Measurements from ENCODE around the gene NMT2.
A peak's percentile ranks its signal among the peaks of the same experiment; 100 is the strongest.

Gene NMT2

DNA sequence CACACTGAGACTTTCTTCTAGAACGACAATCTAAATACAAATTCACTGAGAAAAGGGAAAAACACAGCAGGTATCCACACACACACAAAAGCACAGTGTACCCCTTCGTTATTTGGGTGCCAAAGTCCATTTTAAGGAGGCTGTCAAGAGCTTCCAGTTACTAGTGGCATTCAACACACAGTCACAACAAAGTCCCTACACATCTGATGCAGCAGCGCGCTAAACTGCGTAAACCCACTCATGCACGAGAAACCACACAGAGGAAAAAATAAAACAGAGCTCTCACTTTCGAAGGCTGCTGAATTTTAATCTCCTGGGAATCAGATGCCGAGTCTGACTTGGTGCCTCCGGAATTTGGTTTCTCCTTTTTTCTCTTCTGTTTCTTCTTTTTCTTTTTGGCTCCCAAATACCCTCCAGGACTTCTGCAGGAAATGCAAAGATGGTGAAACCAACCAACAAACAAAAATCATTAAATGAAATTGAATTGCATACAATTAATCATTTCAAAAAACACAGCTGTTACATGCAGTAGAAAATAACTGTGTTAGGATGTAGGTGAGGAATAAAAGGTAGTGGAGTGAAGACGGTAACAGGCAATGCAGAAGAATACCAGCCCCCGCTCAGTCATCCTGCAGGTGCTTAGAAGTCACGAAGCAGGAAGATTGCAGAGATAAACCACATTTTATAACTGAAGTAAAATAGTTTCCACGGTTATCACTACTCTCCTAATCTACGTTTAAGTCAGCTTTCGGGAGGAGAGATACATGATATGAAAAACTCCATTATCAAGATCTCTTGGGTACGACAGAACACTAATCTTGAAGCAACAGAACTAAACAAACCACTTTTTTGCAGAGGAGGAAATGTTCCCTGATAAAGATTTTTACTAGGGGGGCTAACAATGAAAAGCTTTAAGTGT, 27.1 kb downstream of the NMT2 start:
- DNase-seq (ENCODE audit: low read depth in 2 of 2), result no peak

DNA sequence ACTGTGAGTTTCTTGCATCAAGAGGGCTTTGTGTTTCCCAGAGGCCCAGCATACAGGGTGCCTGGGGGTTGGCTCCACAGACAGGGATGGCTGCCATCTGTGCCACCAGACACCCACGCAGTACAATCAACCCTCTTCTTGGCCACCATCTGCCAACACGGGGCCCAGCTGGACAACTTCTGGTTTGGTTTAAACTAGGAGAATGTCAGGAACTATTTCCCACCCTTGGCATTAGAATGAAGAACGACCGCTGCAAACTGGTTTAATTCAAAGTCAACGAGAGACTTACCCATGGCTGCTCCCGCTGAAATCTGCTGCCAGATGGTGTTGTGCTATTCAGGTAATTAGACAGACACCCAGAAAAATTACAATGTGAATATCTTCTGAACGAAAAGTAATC, 27.8 kb downstream of the NMT2 start:
- DNase-seq (ENCODE audit: low read depth in 2 of 2), result no peak

DNA sequence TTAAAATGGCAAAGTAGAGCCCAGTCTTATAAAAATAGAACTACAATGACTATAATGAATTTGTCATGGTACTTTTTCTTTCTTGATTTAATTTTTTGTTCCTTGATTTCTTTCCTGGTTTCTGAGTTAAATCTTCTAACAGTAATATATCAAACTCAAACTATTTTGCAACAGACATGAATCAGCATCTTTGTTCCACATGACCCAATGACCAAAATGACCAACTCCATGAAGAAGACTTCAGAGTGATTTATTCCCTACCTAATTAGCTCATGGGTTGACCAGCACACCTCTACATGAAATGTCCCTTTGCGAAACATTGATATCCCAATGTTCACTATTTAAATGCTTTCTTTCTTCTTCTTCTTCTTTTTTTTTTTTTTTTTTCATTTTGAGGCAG, 30.9 kb downstream of the NMT2 start:
- DNase-seq (ENCODE audit: low read depth in 2 of 2), result no peak

DNA sequence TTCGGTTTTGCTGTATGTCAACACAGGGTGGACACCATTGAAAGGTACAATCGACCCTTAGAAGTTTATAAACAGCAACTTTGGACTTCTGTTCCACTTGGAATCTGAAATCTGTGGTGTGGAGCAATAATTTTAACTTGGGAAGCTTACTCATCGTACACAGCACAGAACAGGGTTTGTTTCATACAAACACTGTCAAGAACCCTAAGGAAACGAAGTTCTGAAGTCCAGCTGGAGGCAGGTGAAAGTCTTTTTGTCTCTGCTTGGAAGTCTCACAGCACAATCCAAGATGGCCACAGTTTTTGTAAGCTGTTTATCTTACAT, 31.5 kb downstream of the NMT2 start:
- DNase-seq (ENCODE audit: low read depth in 2 of 2), result no peak

DNA sequence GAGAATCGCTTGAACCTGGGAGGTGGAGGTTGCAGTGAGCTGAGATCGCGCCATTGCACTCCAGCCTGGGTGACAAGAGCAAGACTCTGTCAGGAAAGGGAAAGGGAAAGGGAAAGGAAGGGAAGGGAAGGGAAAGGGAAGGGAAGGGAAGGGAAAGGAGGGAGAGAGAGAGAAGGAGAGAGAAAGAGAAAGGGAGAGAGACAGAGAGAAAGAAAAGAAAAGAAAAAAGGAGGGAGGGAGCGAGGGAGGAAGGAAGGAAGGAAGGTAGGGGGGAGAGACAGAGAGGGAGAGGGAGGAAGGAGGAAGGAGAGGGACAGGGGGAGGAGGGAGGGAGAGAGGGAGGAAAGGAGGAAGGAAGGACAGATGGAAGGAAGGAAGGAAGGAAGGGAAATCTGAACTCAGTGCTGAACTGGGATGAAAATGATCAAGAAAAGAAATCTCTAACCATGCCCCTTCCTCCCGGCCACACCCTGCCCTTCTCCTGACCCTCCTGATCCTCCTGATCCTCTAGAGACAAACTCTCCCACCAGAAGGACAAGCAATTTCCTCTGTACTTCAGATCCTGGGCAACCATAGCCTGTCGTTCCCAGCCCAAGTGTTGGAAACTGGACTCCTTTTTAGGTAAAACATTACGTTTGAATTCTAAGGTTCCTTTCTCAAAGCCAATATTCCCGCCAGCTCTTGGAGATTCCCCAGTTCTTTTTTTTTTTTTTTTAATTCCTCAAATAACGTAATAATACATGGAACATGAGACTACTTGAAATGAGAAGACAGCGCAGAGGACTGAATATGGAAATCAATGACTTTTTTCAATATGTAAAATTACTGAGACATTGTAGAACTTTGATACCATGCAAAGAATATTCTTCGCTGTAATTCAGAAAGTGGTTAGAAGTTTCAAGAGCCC, 32.1 kb downstream of the NMT2 start:
- DNase-seq (ENCODE audit: low read depth in 2 of 2), result no peak

DNA sequence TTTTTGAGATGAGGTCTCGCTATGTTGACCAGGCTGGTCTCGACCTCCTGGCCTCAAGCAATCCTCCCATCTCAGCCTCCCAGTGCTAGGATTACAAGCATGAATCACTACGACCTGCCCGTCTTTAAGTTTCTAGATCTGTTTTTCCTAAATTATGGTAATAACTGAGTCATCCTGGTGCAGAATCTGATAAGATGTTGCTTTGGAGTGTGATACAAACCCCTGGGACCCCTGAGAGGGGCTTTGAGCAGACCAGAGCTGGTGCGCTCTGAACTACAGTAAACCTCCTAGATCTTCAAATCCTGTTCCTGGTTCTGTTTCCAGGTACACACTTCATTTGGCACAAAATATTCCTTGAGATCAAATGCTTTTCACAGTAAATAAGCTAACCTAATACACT, 37.2 kb downstream of the NMT2 start:
- DNase-seq (ENCODE audit: low read depth in 2 of 2), result no peak

DNA sequence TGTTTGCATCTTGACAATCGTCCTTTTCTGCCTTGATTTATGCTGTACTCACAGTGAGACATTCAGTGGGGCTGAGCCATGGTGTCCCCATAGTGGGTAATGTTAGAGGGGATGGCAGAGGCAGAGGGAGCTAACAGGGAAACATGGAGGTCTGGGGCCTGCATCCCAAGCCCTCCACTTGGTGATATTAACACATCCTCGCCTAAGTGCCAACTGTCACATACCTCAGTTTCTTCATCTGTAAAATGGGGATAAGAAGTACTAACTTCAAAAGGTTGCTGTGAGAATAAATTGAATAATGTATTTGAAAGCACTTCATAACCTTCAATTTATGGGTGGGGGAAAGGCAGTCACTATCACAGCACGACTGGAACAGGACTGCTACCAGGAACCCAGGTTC, 43.6 kb downstream of the NMT2 start:
- DNase-seq (ENCODE audit: low read depth in 2 of 2), result no peak

DNA sequence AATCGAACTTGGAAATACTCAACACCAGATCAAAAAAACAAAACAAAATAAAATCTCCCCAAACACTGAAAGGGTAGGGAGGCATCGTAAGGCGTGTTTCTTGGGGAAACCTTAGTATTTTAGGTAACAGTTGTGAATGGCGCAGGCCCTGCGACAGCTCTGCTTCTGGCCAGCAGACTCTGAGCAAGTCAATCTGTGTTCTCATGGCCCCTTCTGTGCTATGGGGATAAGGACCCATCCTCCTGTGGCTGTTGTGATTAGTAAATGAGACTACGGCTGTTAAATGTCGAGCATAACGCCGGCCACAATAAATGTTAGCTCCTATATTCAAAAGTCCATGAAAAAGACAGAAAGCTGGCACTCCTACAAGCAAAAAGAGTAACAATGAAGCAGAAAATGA, 44.3 kb downstream of the NMT2 start:
- DNase-seq (ENCODE audit: low read depth in 2 of 2), result no peak

DNA sequence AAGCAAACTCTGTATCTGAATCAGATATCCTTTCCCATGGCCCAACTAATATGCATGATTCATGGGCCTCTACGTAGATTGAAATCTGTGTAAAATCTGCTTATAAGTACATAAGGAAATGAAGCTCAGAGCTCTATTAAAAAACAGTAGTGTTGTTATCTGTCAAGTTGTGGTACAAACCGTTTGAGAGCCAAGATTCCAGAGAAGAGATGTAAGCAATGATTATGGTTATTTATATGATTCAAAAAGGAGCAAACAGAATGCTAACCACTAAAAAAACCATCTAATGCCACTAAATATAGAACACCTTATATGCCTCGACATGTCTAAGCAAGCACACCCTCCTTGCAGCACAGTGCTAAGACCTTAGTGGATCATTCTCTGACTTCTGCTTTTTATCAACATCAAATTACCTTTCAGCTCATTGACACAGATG, 44.7 kb downstream of the NMT2 start:
- no peak for DNase-seq (ENCODE audit: low read depth in 2 of 2)

DNA sequence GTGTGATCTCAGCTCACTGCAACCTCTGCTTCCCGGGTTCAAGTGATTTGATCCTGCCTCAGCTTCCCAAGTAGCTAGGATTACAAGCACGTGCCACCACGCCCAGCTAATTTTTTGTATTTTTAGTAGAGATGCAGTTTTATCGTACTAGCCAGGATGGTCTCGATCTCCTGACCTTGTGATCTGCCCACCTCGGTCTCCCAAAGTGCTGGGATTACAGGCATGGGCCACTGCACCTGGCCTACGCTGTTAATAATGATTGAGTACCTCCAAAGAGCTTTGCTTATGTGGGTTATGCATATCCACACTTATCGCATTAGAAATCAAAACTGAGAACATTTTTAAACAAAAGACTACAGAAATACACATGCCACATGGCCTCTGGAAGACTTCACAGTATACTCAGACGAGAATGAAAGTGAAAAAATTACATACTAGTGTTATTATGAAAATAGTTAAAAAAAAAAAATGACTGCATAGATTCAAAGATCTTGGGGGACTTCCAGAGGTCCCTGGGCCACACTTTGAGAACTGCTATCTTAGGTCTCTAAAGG, 45.9 kb downstream of the NMT2 start:
- no peak for DNase-seq (ENCODE audit: low read depth in 2 of 2)

DNA sequence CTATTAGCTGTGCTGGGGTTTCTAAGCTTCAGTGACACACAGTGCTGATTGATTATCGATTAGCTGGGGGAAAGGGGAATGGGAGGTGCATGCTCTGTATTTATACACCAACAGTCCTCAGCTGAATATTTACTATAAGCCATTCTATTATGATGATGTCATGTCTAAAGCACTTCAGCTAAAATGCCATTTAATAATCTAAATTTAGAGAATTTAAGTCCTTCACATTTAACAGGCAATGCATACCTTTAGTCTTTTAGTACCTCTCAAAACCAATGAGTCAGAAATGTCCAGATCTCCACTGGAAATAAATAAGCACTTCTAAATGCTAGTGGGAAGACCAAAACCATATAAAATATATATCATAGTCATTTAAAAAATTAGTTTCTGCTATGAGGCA, 46.8 kb downstream of the NMT2 start:
- DNase-seq (ENCODE audit: low read depth in 2 of 2), result no peak

DNA sequence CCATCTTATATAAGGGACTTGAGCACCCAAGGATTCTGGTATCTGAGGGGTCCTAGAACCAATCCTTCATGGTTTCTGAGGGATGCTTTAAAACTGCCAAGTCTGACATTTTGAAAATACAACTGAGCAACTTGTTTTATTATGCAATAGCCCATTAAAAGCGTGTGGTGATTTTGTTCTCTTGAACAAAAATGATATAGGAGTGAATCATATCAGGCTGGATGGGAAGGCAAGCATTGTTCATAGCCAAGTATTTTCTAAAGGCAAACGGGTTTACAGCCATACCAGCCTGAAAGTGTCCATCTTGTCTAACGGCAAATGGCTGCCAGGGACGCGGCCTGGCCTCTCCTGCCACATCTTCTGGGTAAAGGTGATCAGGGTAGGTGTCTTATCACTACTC, 48.0 kb downstream of the NMT2 start:
- no peak for DNase-seq (ENCODE audit: low read depth in 2 of 2)

DNA sequence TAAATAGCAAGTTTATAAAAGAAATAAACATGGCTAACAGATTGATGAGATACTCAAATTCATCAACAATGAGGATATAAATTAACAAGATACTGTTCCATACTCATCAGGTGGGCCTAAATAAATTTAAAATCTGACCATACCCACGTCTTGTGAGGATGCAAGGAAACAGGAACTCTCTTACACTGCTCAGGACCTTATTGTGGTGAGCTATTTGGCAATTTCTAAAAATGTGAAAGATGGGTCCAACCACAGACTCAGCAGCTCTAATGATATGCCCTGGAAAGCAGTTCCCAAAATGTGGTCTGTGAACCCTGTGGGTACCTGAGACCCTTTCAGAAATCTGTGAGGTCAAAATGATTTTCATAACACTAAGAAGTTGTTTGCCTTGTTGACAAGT, 49.9 kb downstream of the NMT2 start:
- no peak for DNase-seq (ENCODE audit: low read depth in 2 of 2)

DNA sequence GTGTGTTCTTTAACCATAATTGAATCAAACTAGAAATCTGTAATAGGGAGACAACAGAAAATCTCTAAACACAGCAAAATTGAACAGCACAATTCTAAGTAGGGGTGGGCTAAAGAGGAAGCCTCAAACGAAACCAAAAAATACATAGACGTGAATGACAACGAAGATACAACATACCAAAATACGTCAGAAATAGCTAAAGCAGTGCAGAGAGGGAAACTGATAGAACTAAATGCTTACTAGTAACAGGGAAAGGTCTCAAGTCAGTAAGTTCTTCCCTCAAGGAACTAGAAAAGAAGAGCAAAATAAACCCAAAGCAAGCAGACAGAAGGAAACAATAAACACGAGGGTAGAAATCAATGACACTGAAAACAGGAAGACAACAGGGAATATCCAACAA, 52.3 kb downstream of the NMT2 start:
- DNase-seq (ENCODE audit: low read depth in 2 of 2), result no peak

DNA sequence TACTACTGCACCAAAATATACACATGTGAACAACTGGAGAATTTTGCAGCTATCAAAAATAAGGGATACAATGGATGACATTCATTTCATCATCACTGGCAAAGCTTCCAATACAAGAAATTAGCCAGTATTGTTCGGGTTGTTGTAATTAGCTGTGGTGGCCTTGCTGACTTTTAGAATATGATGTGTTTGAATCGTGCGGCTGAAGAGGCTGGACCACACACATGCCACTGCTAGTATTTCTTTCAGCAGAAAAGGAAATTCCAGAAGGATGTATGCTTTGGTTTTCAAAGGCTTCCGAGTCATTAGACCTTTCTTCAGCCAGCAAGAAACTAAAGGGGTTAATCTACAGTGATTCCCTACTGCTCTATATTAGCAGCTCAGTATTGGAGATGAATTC, 54.7 kb downstream of the NMT2 start:
- no peak for DNase-seq (ENCODE audit: low read depth in 2 of 2)

DNA sequence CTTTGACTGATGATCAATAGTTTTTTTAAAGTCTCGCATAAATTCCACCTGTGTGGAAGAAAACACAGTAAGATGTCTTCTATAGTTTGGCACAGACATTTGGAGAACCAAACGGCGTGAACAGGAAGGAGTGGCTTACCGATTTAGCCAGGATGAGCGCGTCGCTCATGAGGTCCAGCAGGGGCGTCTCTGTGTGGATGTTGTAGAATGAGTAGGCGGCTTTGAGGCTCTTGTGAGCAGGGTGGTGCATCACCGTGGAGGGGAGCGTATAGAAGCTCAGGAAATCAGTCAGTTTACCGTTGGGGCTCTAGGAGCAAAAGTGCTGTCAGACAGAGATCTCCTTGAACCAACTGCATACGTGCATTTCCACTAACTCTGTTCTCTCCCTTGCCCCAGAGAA, 55.8 kb downstream of the NMT2 start:
- no peak for DNase-seq (ENCODE audit: low read depth in 2 of 2)

DNA sequence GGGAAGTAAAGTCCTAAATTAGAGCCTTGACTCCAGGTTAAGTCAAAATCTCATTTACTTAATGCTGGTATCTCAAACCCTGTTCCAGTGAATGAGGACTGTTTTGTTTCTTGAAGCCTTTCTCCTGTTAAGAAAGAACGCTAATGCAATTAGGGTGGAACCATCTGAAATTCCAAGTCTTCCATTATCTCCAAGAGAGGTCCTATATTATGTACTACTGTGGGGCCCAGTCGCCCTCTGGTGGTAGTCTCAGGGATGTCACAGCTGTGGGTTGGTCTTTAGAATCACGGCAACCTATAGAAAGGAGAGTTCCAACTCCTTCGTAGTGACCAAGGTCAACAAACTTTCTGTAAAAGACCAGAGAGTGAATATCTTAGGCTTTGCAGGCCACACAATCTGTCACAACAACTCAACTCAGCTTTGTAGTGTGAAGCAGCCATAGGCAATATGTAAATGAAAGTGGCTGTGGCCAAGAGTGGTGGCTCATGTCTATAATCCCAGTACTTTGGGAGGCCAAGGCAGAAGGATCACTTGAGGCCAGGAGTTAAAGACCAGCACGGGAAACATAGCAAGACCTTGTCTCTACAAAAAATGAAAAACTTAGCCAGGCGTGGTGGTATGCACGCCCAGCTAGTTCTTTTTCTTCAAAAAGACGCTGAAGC, 62.0 kb downstream of the NMT2 start:
- peak; percentile 38 to 50 for DNase-seq (ENCODE audit: low read depth in 2 of 2)

DNA sequence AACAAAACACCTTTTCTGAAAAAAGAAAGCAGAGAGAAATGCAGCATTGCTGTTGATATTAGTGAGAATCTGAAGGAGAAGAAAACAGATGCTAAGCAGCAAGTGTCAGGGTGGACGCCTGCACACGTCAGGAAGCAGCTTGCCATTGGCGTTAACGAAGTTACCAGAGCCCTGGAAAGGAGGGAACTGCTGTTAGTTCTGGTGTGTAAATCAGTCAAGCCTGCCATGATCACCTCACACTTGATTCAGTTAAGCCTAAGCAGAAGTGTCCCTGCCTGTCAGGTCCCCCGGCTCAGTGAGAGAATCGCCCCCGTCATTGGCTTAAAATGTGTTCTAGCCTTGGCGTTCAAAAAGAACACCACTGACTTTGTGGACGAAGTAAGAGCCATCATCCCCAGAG, 65.0 kb downstream of the NMT2 start:
- no peak for DNase-seq (ENCODE audit: low read depth in 2 of 2)

DNA sequence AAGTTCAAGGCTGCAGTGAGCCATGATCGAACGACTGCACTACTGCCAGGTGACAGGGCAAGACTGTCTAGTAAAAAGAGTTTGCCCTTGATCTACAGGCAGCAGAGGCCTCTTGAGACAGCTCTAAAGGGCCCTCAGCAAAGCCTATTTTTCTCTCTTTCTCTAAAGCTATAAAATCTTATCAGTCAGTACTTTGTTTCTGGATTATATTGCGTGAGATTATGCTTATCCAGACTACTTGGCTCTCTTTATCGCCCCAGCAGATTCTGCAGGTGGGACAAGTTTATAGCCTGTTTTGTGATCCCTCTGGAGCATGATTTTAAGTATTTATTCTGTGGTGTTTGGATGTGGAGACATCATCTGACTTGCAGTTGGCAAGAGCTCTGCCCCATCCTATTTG, 68.6 kb downstream of the NMT2 start:
- no peak for DNase-seq (ENCODE audit: low read depth in 2 of 2)

DNA sequence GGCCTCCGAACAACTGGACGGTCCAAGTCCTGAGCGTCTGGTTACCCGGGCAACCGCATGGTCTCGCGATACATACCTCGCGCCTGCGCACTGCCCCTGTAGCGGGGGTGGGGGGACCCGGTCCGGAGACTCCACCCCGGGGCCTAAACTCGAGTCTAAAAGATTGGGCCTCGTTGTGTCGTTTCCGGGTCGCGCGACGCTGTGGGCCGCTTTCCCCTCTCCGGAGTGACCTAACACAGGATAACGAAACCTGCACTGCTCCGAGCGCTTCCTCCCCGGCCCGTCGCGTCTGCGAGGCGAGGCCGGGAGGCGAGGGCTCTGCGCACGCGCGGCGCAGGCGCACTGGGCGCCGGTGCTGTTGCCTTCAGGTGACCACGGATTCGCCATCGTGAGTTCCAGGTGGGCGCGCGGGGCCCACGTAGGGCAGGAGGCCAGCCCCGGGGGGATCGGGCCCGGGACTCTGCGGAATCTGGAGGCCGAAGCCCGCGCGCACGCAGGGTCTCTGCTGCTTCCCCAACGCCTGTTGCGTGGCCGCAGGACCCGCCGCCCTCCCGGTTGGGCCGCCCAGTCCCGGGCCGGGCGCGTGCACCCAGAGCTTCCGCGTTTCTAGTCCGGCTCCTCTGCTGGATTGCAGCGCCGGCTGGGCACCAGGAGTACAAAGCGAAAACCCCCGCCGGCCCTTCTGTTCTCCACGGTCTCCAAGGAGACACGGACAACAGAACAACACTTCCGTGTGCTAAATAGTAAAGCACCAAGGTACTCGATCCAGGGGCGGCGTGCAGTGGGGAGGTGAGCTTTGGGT, 71.3 kb downstream of the NMT2 start, which contains the start of gene RPP38:
RPP38 (plus strand) TSS at position 345 of the 802 bp plus-strand sequence. CDS start 5,960 bp downstream, outside the sequence.
- peak; percentile 97 to 98 for DNase-seq (ENCODE audit: low read depth in 2 of 2)

DNA sequence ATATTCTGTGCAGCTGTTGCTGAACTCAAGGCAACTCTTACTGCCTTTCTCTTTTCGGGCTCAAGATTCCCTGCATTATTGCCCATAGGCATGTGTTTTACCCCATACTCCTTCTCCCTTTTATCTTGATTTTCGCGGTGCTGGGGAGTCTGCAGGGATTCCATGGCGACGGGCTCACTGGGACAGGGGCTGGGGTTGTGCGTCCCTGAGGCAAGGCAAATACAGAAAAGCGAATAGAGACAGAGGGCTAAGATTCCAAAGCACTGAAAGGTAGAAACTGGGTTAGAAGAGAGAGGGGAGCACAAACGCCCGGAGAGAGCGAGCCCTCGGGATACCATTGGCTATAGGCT, 71.9 kb downstream of the NMT2 start:
- DNase-seq (ENCODE audit: low read depth in 2 of 2), result no peak

Data from stimulated activated CD8-positive, alpha-beta memory T cell treated with anti-CD3 and anti-CD28 coated beads, Interleukin-2, amount 100 ng/mL, for 48 hours (primary cell).